Putamen (tissue), 1 donor: ENCODE data around the gene PAQR8.
"Not testable (repeated sequence)": the region's sequence is repeated elsewhere in the genome, so short reads cannot be mapped to it uniquely, and the experiment has no call there.

Experiments
- DNase-seq: peaks from one replicate; pipeline ENCODE4 v3.0.0-alpha.2; 2016; ENCODE audit warnings: low spot score

The PAQR8 gene

DNA sequence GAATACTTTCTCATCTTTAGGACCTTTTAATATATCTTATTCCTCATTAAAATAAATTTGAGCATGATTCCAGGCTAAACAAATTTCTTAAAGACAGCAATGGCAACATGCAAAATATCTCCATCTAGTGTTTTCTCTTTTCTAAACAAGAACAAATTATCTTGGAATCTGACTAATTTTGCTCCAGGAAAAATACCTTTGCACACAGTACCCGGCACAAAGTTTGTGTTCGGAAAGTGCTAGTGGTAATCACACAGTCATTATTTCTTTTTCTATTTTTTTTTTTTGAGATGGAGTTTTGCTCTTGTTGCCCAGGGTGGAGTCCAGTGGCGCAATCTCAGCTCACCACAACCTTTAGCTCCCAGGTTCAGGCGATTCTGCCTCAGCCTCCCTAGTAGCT lies 50.0 kb downstream of the PAQR8 start:
- DNase-seq: no peak

- no peak for DNase-seq
Measured at GRCh38 chr6:52415333-52415732, 53.4 kb downstream of the PAQR8 start.

- no peak for DNase-seq
Measured at GRCh38 chr6:52415917-52416628, 54.1 kb downstream of the PAQR8 start.

GRCh38 chr6:52416629-52417151 lies 54.7 kb downstream of the PAQR8 start:
- DNase-seq: peak; percentile 54

GRCh38 chr6:52417675-52418111 lies 55.7 kb downstream of the PAQR8 start:
- no peak for DNase-seq

DNA sequence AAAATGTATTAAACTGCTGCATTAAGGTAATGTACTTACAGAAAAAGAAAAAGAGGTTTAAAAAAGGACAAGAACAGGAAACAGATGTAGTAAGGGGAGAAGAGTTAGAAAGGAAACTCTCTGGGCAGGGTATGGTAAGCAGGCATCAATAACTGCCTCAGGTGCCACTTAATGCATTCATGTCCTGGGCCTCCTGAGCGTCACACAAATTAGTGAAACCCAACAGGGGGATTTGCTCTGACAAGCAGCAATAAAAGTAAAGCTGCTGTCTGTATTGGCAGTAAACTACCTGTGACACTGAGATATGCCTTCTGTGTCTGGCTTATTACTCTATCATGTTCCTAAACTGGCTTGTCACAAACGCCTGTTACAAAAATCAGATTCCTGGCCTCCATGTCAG lies 56.7 kb downstream of the PAQR8 start:
- no peak for DNase-seq

GRCh38 chr6:52419809-52420667 lies 58.1 kb downstream of the PAQR8 start, which contains the start of gene EFHC1:
Gene EFHC1 (plus strand): TSS chr6:52420342. CDS start chr6:52420411, 69 bp downstream.
- DNase-seq: peak; percentile 97

DNA sequence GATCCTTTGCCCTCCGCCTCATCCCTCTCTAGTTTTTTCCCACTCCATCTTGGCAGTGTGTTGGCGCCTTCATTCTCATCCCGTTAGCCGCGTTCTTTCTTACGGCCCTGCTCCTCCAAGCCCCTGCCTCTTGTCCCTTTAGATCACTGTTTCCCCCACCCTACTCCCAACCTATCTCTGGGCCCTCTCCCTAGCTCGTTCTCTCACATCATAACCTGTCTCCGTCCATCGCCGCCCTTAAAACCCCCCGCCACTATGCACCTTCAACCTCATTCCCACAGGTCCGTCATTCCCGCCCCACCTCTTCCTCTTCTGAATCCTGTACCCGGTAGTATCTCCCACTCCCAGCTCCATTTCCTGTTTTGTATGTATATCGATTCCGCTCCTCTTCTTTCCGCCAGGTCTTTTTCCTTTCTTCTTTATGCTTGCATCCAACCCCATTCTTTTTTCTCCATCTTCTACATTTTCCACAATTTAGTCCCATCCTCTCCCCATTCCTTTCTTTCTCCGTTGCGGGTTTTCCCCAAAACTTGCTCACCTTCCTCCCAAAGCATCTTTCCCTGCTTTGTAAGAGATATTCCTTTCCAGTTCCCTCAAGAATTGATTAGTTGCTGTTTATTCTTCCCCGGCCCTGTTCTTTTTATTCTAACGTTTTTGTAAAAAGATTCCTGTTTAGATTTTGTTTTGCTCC lies 58.9 kb downstream of the PAQR8 start:
- peak; percentile 62 for DNase-seq

- no peak for DNase-seq
Measured at GRCh38 chr6:52422156-52422555, 60.2 kb downstream of the PAQR8 start.

DNA sequence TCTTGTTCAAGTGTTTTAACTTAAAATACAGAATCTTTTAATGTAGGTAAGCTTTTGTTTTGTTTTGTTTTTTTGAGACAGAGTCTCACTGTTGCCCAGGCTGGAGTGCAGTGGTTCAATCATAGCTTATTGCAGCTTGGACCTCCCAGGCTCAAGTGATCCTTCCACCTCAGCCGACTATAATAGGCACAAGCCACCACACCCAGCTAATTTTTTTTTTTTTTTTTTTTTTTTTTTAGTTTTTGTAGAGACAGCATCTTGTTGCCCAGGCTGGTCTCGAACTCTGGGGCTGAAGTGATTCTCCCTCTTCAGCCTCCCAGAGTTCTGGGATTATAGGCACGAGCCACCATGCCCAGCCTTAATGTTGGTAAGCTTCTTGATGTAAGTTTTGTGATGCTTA lies 61.5 kb downstream of the PAQR8 start:
- no peak for DNase-seq

- no peak for DNase-seq
Measured at GRCh38 chr6:52423971-52424381, 62.0 kb downstream of the PAQR8 start.

- DNase-seq: no peak
Measured at GRCh38 chr6:52424513-52424912, 62.6 kb downstream of the PAQR8 start.

GRCh38 chr6:52426667-52427066 lies 64.7 kb downstream of the PAQR8 start:
- no peak for DNase-seq

DNA sequence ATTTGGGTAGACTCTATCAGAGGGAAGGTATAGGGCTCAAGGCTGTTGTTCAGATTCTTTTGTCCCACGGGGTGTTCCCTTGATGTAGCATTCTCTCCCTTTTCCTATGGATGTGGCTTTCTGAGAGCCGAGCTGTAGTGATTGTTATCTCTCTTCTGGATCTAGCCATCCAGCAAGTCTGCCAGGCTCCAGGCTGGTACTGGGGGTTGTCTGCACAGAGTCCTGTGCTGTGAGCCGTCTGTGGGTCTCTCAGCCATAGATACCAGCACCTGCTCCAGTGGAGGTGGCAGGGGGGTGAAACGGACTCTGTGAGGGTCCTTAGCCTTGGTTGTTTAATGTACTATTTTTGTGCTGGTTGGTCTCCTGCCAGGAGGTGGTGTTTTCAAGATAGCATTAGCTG lies 71.3 kb downstream of the PAQR8 start:
- not testable (repeated sequence) for DNase-seq

DNA sequence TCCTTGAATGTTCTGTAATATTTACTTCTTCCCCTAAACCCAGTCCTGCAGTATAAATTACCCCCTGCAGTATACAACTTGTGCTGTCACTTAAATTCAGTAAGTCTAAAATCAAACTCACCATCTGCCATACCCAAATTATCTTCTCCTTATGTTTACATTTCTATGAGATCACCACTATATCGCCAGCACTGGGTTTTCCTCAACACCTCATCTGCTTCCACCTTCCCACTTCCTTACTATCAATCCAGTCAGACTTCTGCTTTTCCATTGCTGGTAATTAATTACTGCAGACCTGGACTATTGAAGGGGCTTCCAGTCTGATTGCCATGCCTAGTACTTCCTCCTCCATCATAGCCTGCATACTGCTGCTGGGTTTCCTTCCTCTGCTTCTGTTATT lies 73.4 kb downstream of the PAQR8 start:
- DNase-seq: no peak

DNA sequence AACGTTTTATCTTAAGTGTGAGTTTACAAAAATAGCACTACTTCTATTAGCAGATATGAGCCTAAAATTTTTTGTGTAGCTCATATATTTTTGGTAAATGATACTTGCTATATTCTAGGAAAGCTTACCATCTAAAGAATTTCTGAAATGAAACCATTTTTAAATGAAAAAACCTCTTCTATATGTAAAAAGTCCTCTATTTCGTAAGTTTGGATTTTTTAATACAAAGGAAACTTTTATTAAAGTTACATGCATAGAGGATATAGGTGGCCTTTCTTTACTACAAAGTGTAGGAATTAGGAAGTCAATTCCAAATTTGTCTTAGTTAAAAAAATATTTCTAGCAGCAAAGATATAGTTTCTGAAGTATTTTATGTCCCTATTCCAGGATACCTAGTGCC lies 77.0 kb downstream of the PAQR8 start:
- no peak for DNase-seq

DNA sequence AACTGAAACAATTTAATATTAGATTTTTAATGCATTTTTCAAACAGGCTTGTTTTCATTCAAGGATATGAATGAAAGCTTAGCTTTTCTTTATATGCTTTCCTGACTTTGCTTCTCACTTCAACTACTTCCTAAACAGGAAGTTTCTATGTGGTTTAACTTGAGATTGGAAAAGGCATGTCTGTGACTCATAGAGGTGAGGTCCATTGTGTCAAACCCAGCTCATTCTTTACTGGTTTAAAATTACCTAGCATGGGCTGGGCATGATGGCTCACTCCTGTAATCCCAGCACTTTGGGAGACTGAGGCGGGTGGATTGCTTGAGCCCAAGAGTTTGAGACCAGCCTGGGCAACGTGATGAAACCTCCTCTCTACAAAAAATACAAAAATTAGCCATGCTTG lies 92.6 kb downstream of the PAQR8 start:
- no peak for DNase-seq

DNA sequence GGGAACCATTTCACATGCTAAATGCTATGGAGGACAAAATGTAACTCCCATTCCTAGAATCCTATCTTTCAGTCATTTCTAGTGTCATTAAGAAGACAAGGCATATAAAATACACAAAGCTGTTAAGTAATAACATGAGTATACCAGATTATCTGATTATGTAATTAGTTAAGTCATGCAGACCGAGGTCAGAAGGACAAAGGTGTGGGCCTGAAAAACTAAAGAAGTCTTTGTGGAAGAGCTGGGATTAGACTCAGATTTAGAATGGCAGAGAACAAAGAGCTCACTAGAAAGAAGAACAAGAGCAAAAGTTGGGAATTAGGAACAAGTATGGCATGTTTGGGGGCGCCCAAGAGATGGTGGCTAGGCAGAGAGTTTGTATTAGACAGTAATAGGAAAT lies 95.1 kb downstream of the PAQR8 start:
- DNase-seq: no peak
